GM13976 (cell line): Measurements from ENCODE around the gene ZNF497.
A peak's percentile ranks its signal among the peaks of the same experiment; 100 is the strongest.

Experiments used
- DNase-seq: peaks from one replicate; pipeline ENCODE4 v3.0.0; 2012; ENCODE audit warnings: low spot score
- in situ Hi-C: fragments of 300-500 bp; cut with MboI; formaldehyde crosslinking; loops from one replicate; pipeline ENCODE4 v1.12.0; 2022; ENCODE audit warnings: low sequenced_read_pairs, mixed read lengths, inconsistent platforms; ENCODE audit not compliant: unreplicated experiment
- TF ChIP-seq, protein P1 (sequence below): IDR thresholded peaks from 2 replicates; pipeline ENCODE4 v1.5.1; 2012; ENCODE audit warnings: borderline replicate concordance, mild to moderate bottlenecking; ENCODE audit not compliant: insufficient read depth; ENCODE audit errors: extremely low read depth, missing control alignments, control extremely low read depth

The ZNF497 gene

GRCh38 chr19:58392945-58393724 lies 30.6 kb upstream of the ZNF497 start:
- TF ChIP-seq, protein P1, sequence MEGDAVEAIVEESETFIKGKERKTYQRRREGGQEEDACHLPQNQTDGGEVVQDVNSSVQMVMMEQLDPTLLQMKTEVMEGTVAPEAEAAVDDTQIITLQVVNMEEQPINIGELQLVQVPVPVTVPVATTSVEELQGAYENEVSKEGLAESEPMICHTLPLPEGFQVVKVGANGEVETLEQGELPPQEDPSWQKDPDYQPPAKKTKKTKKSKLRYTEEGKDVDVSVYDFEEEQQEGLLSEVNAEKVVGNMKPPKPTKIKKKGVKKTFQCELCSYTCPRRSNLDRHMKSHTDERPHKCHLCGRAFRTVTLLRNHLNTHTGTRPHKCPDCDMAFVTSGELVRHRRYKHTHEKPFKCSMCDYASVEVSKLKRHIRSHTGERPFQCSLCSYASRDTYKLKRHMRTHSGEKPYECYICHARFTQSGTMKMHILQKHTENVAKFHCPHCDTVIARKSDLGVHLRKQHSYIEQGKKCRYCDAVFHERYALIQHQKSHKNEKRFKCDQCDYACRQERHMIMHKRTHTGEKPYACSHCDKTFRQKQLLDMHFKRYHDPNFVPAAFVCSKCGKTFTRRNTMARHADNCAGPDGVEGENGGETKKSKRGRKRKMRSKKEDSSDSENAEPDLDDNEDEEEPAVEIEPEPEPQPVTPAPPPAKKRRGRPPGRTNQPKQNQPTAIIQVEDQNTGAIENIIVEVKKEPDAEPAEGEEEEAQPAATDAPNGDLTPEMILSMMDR: no peak
- in situ Hi-C loops: no loop called here
- DNase-seq: no peak

GRCh38 chr19:58388175-58388526 lies 25.6 kb upstream of the ZNF497 start:
- in situ Hi-C loops: no loop called here
- TF ChIP-seq, protein P1: no peak
- DNase-seq: no peak

DNA sequence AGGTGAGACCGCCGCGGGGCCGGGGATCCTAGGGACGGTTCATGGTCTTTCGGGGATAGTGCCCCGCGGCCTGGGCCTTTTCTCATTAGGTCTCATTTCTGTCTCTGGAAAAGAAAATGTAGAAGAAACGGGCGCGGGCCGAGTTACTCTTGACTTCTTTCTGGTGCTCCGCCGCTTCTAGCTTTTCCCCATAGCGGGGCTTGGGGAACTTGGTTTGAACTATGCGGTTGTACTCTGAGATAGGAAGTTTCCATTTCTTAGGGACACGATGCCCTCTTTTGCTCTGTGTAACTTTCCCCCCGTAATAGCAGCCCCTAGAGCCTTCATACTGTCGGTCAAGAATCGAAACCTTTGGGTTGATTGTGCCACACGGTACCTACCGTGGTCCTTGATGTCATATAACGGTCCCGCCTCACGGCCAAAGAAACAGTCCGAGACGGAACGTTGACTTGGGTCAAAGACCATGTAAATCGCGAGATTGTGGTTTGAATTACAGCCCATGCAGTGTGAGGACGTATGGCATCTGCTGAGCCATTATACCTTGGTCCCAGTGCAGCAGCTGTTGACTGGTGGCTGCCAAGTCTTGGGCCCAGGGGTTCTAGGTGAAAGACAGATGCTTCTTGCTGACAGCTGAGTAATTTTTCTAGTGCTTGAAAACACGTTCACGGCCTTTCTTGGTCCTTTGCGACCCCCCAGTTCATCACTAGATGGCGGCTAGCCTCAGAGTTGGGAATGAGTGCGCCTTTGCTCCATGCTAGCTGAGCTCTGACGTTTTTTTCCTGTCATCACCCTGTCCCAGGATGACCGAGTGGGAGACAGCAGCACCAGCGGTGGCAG lies 25.0 kb upstream of the ZNF497 start:
- in situ Hi-C loops: no loop called here
- no peak for DNase-seq
- TF ChIP-seq, protein P1: no peak

DNA sequence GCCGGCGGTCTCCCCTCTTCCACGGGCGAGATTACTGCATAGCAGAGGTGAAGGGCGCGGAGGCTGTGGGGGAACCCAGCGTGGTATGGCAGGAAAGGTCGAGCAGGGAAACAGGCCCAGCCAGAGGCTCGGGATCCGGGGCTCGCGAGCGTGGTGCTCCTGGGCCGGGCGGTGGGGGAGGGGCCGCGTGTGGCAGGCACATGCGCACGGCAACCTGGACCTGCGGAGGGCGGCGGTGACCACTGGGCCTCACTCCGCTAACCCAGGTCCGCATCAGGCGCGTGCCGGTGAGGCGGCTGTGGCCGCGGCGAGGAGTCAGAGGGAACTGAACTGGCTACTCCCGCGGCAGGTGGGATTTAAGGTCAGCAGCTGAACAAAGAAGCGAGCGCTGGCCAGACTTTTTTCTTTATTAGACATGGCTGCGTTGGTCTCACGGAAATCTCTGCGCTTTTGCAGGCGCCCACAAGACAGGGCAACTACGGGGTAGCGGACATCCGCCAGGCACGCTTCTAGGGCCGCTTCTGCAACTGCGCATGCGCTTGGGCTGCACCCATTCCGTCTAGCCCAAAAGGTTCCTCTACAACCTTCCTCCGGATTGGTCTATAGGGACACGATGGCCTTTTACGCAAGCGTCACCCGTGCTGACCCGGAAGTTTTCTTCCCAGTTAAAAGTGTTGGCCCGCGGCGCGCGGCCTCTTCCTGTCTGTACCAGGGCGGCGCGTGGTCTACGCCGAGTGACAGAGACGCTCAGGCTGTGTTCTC lies 24.2 kb upstream of the ZNF497 start, which contains the start of gene RPS5:
TSS of gene RPS5 (plus strand) at position 694 of the 762 bp plus-strand sequence. CDS start 869 bp downstream, outside the sequence.
- in situ Hi-C loops: no loop called here
- peak; percentile 100 for DNase-seq
- TF ChIP-seq, protein P1: no peak

DNA sequence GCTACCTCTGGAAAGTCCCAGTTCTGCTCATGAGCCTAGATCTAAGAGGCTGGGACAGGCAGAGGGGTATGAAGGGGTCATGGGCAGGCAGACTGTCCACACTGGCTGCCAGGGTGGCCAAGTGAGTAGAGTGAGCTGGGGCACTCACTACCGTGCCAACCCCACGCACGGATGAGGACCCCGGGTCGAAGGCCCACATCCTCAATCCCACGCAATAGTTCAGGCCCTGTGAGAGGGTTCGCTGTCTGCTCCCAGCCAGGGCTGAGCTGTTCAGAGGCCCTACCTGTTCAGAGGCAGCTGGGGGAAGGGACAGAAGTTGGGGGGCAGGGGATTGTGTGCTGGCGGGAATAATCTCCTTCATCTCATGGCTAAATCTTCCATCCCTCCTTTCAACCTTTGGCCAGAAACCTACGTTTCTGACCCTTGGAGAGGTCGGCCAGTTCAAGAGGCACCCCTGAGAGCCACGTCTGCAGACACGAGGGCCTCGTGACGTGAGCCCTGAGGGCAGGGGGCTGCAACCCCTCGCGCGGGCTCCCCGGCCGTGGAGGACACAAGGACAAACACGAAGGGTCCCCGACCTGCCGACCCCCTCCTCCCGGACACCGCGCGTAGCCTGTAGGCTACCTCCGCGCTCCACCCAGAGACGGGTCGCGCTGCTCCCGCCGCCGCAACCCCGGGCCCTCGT lies 23.5 kb upstream of the ZNF497 start:
- no peak for DNase-seq
- TF ChIP-seq, protein P1: no peak
- in situ Hi-C loops: no loop called here
